ENCODE measurements around the gene ATAD3A.
"Not testable (repeated sequence)": the region's sequence is repeated elsewhere in the genome, so short reads cannot be mapped to it uniquely, and the experiment has no call there.

Gene ATAD3A

GRCh38 chr1:1524750-1525383 lies 12.9 kb downstream of the ATAD3A start:
- DNase-seq, result not testable (repeated sequence)

DNA sequence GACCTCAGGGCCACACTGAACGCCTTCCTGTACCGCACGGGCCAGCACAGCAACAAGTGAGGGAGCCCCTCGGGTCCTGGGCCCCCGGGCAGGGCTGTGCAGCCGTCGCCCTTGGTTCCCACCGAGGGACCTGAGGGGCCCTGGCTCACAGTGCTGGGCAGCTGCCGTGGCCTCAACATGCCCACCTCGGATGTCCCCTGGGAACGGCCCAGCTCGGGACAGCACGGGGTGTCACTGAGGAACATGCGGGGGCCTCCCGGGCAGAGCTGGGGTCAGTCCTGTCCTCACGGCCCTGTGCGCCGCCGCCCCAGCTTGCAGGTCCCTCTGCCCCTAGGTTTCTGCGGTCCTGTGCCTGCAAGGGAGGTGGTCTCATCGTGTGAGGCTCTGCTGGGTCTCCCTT lies 14.5 kb downstream of the ATAD3A start:
- DNase-seq, result not testable (repeated sequence)

DNA sequence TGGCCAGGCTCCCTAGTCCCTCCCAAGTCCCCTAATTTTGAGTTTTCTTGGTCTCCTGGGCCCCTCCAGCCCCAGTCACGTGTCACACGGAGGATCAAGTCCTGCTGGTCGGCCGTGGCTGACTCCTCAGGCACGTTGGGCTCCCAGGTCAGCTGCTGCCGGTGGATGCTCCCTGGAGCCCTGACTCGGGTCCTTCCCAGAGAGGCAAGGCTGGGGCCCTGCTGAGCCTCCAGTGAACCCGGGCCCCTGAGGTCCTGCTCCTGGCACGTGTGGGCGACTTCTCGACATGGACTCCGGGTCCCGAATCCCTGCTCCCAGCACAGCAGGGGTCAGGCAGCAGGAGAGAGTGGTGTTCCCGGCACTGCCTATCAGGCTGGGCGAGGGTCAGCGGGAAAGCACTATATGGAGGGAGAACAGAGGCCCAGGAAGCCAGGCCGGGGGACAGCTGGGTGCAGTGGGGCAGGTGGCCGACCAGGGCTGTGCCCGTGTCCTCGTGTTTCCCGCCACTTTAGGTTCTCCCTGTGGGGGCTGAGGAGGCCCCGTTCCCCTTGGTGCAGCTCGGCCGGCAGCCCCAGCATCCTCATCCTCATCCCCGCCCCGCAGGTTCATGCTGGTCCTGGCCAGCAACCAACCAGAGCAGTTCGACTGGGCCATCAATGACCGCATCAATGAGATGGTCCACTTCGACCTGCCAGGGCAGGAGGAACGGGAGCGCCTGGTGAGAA lies 15.3 kb downstream of the ATAD3A start:
- DNase-seq, result no peak

DNA sequence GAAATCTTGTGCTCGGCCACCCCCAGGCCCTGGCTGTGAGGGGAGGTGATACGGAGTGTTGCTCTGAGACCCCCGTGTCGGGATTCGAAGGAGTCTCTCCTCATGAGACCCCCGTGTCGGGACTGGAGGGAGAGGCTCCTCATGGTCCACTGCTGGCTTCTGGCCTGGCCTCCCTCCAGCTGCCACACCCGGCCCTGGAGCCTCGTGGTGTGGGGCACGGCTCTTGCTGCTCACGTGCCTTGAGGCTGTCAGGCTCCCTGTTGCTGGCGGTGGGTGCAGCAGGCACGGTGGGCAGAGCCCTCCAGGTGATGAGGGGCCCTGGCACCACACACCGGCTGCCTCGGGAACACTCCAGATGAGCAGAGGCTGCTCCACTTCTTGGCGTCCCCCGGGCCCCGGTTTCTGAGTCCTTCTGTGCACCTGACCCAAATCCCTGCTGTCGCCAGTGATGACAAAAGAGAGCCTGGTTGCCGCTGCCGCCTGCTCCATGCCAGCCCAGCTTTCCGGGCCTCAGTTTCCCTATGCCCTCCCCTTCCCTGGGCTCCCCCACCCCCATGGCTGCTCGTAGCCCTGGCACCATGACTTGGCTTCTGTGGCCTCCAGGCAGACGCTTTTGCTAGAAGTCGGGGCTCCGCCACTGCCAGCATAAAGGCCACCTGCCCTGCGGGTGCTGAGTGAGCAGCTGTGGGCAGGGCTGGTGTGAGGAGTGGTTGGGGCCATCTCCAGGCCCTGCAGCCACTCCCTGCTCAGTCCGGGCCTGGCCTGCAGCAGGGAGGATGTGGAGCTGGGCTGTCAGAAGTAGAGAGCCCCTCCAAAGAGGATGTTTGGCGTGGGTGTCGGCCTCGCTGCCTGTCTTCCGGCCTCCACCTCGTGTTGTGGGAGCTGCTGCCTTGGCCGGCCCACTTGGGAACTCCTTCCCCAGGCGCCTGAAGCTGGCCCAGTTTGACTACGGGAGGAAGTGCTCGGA lies 16.6 kb downstream of the ATAD3A start:
- DNase-seq, result no peak

GRCh38 chr1:1529321-1529720 lies 17.4 kb downstream of the ATAD3A start:
- DNase-seq, result no peak

GRCh38 chr1:1529936-1530335 lies 18.0 kb downstream of the ATAD3A start:
- DNase-seq, result no peak

DNA sequence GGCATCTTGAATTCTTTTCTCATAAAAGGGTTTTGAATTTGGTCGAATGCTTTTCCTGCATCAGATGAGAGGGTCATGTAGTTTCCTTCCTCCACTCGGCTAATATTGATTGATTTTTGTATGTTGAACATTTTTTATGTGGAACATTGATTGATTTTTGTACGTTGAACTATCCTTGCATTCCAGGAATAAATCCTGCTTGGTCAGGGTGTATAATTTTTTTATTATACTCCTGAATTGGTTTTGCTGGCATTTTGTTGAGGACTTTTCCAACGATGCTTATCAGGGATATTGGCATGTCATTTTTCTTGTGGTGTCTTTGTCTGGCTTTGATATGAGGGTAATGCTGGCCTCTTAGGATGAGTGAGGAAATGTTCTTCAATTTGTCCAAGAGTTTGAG lies 20.0 kb downstream of the ATAD3A start:
- DNase-seq, result no peak

- DNase-seq, result not testable (repeated sequence)
Measured at GRCh38 chr1:1533176-1533893, 21.4 kb downstream of the ATAD3A start.

DNA sequence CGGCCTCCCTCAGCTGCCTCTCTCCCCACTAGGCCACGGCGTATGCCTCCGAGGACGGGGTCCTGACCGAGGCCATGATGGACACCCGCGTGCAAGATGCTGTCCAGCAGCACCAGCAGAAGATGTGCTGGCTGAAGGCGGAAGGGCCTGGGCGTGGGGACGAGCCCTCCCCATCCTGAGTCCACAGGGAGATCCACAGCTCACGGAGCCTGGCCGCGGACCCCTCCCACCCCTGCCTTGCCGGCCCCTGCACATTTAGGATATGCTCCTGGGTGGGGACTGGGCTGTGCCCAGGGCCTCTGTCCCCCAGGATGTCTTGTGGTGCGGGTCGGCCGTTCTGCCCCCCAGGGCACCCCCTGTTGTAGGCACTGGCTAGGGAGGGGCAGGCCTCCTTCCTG lies 21.9 kb downstream of the ATAD3A start:
- not testable (repeated sequence) for DNase-seq

DNA sequence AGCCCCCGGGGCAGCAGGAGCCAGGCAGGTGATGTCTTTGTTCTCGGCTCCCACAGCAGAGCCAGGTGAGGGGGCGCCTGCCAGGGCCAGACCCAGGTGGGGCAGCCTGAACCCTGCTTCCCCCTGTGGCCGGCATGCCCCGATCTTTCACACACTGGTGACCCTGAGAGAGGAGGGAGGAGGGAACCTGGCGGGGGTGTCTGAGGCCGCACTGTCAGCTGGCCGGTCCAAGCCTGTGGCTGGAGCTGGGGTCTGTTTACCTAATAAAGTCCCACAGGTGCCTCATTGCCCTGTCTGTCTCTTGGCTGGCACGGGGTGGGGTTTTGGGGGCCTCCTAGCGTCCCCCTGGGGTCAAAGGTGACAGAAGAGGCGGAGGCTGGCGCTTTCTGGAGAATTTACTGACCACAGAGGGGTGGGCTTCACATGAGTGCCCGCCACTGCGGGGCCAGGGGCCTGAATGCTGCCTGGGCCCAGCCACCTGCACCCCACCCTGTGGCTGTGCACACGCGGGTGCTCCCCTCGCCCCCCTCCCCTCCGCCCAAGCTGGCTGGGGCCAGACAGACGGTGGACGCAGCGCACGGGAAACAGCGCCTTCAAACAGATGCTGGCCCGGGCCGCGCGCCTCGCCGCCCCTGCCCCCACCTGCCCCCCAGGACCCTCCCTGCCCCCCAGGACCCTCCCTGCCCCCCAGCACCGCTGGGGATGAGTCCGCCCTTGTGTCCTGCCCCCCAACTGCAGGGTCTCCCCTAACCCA lies 22.6 kb downstream of the ATAD3A start:
- DNase-seq, result no peak

GRCh38 chr1:1535201-1536018 lies 23.4 kb downstream of the ATAD3A start:
- DNase-seq, result no peak

- DNase-seq, result no peak
Measured at GRCh38 chr1:1536019-1536937, 24.3 kb downstream of the ATAD3A start.

DNA sequence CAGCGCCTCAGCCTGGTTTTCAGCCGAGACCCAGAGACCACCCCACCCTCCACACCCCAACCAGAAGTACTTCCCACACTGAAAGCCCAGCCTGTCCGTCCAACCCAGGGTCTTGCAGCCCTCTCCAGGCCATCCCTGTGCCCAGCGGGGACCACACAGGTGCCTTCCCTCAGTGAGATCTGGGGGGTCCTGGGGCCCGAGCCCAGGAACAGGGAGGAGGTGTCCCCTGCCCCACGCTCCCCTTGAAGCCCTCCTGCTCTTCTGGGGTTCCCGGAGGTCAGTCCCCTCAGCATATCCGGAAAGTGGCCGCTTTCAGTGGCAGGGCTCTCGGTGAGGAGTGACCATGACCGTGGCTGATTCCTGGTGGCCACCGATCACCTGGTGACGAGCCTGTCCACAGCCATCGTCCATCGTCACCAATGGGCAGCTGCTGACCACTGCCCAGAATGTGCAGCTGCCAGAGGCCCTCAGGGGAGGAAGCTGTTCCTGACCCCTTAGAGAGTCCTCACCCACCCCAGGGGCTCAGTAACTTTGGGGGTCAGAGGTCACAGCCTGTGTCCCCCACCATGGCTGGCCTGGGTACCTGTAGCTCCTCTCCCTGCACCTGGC lies 25.1 kb downstream of the ATAD3A start:
- no peak for DNase-seq

DNA sequence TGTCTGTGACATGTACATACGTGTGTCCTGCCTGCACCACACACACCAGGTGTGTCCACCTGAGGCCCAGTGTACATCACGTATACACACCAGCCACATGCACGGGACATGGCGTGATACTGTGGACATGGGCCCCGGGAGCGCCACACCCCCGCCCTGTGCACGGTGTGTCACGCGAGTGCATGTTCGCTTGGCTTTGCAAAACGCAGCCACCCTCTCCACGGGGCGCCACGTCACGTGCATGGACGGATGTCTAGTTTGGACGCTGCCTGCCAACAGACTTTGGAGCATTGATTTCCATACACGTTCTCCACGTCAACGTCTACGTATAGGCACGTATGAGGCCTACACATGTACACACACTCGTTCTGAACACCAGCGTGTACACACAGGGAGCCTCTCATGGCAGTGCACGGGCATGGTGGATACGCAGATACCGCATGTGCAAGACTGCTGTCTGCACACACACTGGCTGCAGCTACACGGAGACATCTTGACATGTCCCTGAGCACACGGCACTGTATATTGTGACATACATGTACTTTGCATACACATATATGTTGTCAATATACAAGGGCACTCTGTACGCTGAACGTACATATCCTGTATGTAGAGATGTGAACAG lies 25.8 kb downstream of the ATAD3A start:
- DNase-seq, result no peak

DNA sequence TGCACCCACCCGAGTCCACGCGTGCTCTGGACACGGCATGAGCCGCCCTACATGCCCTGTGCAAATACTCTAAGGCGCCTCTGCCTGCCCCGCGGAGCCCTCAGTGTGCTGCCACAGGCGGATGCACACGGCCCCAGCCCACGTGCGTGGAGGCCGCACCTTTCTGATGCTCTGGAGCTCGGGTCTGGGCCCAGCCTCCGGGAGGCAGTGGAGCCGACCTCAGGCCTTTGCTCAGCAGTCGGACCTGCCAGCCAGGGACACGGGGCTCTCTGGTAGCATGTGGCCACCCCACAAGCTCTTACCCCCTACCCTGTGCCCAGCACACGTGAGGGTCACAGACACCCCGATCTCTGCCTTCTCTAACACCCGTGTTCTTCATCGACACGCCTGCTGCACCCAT lies 26.4 kb downstream of the ATAD3A start:
- no peak for DNase-seq

- no peak for DNase-seq
Measured at GRCh38 chr1:1538989-1539309, 27.0 kb downstream of the ATAD3A start.

- DNase-seq, result no peak
Measured at GRCh38 chr1:1539310-1540089, 27.5 kb downstream of the ATAD3A start.

DNA sequence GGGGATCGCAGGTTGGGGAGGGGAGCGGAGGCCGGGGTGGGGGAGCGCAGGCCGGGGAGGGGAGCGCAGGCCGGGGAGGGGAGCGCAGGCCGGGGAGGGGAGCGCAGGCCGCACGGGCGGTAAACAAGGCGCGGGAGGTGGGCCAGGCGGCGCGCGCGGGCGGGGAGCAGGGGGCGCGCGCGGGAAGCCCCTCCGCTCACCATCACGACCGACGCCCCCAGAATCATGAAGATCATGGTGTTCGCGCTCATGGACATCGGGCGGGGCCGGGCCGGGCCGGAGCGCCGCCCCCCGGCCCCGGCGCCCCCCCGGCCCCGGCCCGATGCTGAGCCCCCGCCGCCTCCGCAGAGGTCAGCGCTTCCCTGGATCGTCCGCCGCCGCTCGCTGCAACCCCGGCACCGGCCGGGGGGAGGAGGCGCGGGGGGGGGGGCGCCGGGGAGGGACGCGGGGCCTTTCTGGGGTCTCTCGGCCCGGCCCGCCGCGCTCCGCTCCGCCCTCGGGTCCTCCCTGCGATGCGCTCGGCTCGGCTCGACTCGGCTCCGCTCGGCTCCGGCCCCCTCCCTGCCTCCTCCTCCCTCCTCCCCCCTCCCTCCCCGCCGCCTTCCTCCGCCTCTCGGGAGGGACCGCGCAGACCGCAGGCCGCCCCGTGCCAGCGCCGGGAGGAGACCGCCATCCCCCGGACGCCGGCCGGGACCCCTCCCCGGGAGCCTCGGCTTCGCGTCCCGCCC lies 28.3 kb downstream of the ATAD3A start, which contains the start of gene TMEM240:
TMEM240 (minus strand) TSS at position 535 of the 728 bp plus-strand sequence; CDS start at position 257, 278 bp downstream.
- DNase-seq, result peak; percentile 57

Measured in stimulated activated CD4-positive, alpha-beta T cell treated with anti-CD3 and anti-CD28 coated beads, Interleukin-4, amount 100 ng/mL, for 24 hours (primary cell).